GM19397 (cell line): ENCODE measurements around the gene COL20A1.

Experiments
- ATAC-seq: cut with Tn5 transposase; IDR thresholded peaks from one replicate; pipeline ENCODE4 v1.9.1; 2021; ENCODE audit warnings: mild to moderate bottlenecking, moderate library complexity; ENCODE audit not compliant: unreplicated experiment

Gene COL20A1

DNA sequence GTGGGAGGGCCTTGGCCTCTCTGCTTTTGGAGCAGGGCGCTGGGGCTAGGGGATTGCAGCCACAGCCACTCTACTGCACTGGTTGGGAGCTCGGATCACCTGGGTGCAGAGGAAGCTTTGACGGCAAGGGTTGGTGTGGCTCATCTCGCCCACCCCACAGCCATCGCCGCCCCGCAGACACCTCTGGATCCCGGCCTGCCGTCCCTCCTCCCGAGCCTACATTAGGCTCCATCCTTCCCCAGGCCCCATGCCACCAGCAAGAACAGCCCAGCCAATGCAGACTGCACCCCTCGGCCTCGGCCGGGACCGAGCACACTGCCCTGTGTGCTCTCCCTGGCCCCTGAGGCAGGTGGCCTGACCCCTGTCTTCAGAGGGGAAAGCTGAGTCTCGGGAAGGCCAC, 32.5 kb upstream of the COL20A1 start:
- no peak for ATAC-seq

DNA sequence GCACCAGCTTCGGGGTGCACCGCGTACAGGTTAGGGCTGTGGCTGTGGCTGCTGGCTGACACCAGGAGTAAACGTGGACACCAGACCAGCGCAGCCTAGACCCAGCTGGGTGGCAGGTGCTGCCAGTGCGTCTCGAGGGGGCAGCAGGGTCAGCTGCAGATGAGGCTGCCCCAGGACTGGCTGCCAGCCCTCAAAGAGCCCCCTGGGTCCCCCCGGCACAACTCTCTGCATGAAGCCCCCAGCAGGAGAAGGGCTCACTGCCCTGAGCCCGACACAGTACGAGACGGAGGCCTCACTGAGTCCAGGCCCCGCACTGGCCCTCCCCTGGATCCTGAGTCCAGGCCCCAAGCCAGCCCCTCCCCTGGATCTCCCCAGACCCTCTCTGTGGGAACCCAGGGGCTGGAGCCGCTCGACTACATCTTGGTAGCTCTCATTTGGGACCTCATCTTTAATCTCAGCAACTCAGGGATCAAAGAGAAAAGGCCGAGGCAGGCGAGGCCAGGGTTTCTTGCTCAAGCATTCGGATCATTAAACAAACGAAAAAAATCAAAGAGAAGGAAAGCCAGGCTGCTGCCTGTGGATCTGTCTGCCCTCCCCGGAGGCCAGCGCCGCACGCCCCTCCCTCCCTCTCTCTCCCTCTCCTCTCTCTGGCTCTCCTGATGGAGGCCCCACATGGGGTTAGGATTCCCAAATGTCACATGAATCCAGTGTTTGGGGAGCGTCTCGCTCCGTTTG, 31.8 kb upstream of the COL20A1 start:
- no peak for ATAC-seq

DNA sequence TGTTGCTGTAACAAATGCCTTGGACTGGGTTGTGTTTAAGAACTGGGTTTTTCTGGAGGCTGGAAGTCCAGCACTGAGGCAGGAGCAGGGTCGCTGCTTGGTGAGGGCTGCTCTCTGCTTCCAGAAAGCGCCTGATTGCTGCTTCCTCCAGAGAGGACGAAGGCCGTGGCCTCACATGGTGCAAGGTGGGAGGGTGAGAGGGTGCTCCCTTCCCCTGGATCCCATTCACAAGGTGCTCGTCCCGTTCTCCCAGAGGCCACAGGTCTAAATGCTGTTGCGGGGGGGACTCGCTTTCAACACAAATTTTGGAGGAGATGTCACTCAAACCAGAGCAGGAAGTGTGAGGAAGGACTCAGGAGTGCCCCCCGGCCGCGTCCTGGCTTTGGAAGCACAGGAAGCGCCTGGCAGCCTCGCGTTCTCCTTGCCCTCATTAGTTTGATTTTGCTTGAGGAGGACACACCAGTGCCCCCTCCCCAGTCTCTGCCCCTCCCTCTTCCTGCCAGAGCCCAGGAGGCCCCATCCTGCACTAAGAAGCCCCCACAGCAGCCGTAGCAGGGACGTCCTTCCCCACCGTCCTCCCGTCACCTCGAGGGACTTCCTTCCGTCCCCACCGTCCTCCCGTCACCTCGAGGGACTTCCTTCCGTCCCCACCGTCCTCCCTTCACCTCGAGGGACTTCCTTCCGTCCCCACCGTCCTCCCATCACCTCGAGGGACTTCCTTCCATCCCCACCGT, 31.0 kb upstream of the COL20A1 start:
- no peak for ATAC-seq

DNA sequence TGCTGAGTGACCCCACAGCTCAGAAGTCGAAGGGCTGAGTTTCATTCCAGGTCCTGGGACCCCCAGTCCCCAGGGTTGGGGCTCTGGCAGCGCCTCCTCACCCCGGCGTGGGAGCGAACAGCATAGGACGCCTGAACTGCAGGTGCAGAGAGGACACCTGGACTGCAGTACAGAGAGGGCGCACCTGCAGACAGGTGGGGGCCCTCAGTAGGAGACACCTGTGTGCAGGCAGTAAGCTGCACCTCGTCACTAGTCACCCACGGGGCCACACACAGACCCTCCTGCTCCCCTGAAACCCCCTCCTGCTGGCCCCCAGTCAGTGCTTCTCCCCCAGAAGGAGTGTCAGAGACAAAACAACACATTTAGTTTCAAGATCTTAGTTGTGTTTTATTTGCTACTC, 30.1 kb upstream of the COL20A1 start:
- ATAC-seq, result no peak

DNA sequence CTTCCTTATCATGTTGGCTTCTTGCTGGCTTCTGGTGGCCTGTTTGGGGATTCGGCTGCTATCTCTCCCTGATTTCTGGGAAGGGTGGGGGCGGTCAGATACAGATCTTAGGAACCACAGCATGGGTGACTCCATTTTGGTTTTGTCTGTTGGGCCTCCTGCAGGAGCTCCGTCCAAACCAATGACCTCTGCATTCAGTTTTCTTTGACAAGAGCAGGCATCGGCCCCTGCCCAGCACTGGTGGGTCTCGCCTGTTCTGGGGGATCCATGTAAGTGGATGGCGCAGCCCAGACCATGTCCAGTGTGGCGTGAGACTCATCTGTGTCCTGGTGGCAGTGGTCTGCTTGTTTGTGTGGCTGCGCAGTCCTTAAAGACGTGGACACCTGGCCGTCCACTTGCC, 29.0 kb upstream of the COL20A1 start:
- no peak for ATAC-seq

DNA sequence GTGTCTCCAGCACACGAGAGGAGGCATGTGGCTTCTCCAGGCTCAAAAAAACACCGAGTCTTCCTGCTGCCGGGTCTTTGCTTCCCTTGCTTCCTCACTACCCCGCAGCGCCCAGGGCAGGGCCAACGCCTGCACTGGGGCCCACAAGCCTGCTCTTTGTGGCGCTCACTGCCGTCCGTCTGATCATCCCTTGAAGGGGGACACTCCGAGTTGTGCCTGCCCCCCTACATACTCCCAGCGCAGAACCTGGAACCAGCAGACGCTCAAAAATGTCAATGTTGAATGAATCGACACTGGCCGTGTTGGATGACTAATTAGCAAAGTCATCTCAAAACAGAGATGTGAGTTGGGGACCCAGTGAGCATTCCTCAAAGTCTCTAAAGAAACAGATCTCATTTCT, 28.5 kb upstream of the COL20A1 start:
- ATAC-seq, result no peak

DNA sequence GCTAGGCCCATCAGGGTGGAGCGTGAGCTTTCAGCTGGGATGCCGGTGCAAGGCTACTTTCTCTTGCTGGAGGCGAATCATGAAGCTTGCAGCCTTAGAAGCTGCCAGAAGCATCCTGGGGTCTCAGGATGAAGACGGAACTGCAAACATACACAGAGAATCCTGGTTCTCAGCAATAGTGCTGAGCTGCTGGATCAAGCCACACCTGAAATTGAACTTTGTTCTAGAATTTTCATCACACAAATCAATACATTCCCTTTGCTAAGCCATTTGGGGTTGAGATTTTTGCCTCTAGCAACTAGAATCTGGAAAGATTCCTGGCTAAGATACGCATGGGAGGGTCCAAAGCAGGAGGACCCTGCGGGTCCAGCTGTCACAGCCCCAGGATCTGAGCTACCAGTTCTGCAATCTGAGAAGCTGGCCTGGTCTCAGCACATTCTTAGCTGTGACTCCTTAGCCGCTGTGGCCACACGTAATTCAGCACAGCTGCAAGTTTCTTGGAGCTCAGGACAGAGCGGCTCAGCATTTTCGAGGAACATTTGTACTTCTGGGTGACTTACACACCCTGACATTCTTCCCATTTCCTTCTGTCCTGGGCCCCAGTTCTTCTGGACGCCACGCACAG, 27.0 kb upstream of the COL20A1 start:
- no peak for ATAC-seq

DNA sequence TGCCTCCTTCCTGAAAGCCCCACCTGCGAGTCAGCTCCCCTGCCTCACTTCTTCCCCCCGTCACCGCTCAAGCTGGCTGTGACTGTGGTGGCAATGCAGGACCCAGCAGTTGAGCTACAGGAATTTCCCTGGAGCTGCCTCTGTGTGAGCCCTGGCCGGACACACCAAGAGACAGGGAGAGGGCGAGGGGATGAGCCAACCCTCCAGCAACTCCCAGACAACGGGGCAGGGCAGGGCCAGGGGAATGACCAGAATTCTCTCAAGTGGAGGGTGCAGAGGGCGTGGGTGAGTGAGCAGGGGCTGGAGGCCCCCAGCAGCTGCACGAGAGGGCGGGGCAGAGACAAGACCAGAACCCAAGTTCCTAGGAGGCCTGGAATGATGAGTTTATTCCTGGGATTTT, 25.3 kb upstream of the COL20A1 start:
- no peak for ATAC-seq

DNA sequence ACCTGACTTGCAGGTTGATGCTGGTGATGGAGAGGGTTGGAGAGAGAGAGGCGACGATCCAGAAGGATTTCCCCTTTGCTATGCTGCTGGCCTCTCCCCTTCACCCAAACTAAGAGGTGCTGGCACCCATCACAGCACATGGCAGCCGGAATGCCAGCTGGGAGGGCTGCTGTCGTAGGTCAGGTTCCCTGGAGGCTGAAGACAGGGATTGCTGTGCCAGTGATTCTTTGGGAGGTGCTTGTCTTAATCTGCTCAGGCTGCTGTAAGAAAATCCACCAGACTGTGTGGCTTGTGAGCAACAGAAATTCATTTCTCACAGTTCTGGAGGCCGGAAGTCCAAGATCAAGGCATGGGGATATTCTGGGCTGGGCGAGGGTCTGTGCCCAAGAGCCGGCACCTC, 24.7 kb upstream of the COL20A1 start:
- ATAC-seq, result no peak

DNA sequence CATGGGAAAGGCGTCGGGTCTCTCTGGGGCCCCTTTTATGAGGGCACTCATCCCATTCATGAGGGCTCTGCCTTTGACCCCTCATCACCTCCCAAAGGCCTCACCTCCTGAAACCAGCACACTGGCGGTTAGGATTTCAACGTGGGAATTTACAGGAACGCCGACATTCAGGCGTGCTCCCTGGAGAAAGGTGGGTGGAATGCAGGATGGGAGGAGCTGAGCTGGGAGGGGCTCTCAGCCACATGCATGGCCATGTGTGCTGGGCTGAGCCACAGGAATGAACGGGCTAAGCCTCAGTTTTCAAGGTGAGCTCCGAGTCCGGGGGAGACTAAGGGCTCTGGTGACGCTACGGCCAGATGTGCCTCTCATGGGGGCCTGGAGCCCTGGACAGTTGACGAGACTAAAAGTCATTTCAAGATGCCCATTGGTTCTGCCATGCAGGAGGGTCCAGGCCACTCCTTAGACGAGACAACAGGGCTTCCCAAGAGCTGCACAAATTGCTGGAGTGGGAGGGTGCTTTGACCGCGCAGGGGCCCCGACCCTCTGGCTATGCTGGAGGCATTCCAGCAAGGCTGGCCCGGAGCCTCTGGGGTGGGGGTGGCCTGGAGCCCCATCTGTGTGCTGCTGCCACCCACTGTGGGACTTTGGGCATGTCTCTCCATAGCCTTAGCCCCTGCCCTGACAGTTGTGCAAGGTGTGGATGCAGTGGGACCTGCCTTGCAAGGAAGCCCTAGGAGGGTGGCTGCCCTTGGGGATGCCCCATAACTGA, 24.1 kb upstream of the COL20A1 start:
- no peak for ATAC-seq

DNA sequence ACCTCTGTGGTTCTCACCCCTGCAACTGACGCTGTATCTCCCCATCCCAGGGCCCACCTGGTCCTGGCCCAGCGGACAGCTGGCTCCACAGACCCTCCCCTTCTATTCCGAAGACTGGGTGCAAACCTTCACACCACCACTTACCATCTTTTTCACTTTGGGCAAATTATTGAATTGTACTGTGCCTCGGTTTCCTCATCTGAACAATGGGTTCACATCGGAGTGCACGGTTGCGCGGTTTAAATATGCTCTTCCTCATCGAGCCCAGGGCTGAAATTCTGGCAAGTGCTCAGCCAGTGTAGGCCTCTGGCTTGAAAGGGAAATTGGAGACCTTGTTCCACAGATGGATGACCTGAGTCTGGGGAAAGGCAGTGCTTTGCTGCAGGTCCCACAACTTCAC, 23.3 kb upstream of the COL20A1 start:
- no peak for ATAC-seq

DNA sequence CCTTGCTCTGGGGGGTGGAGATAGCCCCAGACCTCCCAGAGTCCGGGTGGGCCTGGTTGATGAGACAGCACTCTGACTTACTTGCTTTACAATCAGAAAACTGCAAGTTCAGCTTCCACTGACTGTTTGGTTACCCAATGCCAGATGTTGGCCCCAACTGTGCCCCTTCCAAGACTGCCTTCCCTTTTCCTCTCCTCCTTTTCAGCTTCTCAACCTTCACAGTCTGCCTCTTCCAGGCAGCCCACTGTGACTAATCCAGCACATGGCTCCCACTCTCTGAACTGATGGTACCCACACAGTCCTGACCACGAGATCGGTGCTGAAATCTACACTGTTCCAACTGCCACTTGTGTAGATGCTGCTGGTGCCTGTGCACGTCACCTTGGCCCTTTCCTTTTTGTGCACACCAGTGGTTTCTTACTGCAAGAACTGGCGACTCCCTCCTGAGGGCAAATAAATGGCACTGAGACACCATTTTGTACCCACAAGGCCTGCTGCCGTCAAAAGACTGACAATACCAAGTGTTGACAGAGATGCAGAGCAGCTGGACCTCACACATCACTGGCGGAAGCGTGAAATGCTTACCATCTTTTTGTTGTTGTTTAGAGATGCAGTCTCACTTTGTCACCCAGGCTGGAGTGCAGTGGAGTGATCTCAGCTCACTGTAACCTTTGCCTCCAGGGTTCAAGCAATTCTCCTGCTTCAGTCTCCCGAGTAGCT, 22.2 kb upstream of the COL20A1 start:
- no peak for ATAC-seq

DNA sequence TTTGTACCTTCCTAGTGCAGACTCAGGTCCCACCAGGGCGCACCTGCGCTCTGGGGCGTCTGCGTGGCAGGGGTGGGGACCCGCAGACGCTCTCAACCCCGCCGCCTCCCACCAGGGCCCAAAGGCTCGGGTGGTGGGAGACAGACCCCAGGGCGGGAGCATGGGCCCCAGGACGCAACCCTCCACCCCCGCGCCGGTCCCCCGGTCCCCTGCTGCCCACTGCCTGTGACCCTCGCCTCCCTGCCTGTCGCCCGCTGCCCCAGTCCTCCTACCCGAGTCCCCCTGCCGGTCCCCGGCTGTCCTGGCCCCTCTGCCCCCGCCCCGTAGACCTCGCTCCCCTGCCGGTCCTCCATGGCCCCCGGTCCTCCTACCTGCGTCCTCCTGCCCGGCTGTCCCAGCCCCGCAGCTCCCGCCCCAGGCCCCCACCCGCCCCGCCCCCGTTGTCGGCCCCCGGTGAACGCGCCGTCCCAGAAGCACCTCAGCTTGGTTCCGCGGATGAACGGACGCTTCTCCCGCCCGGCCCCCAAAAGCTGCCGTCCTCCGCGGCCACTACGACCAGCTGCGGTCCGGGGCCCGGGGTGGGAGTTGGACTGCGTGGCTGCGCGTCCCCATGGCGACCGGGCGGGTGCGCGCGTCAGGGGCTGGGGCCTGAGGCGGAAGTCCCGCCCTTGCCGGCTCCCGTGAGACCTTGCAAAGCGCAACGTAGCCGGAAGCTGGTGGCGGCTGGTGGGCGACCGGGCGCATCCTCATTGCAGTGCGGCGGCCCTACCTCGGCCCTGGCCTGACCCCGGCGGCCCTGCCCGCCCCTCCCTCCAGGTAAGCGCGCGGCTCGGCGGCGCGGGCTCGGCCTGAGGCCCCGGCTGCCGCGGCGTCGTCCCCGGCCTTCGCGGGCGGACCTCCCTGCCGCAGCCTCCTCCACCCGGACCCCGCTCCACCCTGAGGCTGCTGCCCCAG, 20.6 kb upstream of the COL20A1 start, which contains the start of gene ARFGAP1:
TSS of gene ARFGAP1 (plus strand) at position 709 of the 954 bp plus-strand sequence. CDS start 2,768 bp downstream, outside the sequence.
- peak; percentile 85 for ATAC-seq

DNA sequence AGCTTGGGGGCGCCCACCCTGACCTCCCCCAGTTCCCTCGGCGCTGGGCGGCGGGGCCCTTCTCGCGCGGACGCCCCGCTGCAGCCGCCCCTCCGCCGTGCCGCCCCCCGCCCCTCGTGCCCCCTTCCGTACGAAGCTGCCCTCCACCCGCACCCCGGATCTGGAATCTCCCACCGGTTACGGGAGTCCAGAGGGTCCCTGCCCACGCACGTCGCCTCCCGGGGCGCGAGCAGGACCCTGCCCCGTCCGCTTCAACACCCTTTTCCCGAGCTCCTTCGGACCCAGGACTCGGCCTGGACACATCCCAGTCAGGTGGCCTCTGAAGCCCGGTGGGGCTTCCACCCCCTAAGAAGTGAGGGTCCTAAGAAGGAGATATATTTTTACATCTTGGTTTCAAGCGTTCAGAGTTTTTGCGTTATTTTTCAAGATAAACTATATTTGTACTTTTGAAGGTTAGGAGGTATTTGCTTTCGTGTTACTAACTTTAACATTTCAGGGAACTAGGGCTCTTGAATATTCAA, 19.9 kb upstream of the COL20A1 start:
- no peak for ATAC-seq

DNA sequence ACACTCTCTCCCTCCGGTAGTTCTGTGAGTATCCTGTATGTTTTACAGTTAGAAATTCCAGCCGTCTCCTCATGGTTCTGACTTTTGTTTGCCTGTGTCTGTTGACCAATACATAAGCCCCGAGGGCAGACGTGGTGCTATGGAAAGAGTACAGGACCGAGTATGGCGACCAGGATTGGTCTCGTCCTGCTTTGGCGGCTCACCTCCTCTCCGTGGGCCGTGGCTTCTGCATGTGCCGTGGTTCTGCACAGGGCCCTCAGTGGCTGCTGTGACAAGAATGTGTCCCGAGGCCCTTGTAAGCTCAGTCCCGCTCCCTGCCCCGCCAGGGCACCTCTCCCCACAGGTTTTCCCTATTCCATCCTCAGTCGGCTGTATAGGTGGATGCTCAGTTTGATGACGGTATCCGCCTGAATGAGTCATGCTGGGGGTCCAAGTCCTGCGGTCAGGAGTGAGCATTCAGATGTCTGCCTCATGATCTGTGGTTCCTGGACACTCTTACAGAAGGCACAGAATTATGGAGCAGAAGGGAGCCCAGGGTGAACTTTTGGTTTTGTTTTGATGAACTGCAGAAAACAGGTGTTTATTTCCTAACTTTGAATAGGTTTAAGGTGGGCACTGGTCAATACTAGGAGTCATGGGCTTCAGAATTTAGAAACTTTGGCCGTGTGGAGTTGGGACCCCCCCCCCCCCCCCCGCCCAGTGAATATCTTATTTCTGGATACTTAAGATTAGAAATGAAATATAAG, 19.2 kb upstream of the COL20A1 start:
- ATAC-seq, result no peak

DNA sequence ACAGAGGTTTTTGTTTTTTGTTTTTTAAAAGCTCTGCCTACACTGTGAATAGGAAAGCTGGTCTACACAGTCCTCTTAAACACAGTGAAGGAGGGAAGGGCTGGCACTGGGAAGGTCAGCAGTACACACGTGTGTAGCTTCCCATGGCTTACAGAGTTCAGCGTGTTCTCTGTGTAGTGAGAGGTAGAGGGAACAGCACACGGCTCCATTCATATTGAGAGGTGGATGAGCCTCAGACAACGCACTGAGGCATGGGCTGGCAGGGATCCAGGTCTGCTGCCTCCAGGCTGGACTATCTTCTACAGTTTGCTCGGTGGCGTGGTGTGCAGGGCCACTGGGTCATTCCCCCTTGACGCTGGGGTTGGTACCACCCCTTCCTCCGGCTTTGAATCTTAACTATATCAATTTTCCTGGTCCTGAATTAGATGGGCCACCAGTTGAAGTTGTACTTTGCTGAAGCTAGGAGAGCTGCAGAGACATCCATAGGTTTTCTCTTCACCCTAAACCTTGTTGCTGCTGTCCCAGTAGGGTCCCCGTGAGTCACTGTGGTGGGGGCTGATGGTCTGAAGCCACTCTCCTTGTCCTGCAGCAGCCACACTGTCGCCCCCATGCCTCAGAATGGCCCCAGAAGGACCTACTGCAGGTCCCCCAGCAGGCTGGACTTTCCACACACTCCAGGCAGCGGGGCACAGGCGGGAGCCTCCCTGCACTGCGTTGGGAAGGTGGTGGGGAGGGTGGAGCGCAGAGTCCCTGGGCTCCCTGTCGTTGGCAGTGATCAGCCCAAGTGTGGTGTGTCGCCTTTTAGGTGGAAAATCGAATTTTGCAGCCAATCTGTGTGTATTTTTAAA, 18.4 kb upstream of the COL20A1 start:
- ATAC-seq, result no peak

DNA sequence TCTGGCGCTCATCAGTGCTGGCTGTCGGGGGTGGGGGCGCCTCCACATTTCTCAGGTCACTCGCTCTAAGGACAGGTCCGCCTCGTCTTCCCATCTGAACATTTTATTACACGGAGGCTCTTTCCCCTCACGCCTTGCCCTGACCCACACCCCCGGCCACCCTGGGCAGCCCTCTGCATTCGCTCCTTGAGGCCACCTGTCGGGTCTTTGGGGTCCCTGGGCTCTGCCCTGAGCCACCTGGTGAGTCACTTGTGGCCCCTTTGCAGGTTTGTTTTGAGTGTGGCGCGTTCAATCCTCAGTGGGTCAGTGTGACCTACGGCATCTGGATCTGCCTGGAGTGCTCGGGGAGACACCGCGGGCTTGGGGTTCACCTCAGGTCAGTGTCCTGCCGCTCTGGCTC, 17.2 kb upstream of the COL20A1 start:
- ATAC-seq, result no peak

DNA sequence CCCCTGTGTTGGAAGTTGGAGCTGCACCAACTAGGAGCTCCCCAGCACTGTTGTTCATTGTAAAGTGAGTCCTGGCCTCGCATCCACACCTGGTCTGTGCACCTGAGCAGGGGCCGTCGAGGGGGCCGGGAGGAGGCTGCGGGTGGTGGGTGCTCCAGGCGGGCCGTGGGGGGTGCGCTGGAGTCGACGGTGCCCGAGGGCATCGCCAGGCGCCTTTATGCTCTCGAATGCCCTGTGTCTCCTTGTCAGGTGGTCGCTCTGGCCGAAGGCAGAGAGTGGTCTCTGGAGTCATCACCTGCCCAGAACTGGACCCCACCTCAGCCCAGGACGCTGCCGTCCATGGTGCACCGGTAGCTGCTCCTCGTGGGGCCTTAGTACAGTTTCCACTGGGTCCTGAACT, 16.0 kb upstream of the COL20A1 start:
- no peak for ATAC-seq
